IMR-90 (cell line): Measurements from ENCODE around the gene PLOD3. TPM values are rescaled to one million over a fixed set of nuclear protein-coding genes. Genes with fewer than 3 reads are reported as not detected.

Experiments
- ATAC-seq: fragments of 200-7000 bp; cut with Tn5 transposase; 2 replicates; pipeline ENCODE4 v1.9.1; 2020; ENCODE audit warnings: low read depth, mild to moderate bottlenecking, moderate library complexity
- BruUV-seq: library from RNA; stranded (reverse); fragments of 400-500 nt; replicated peaks from 2 replicates; lab custom pipeline; 2021; lab: Mats Ljungman, UMichigan
- CTCF ChIA-PET: fragments of 300-600 bp; formaldehyde crosslinking; extraction: SDS; loops from one replicate; lab custom pipeline; 2021; ENCODE audit warnings: antibody characterized with exemption; lab: Yijun Ruan, JAX
- POLR2A ChIA-PET: fragments of 300-600 bp; sonication (Branson Sonifier 250); formaldehyde crosslinking; loops from one replicate; lab custom pipeline; 2022; ENCODE audit warnings: antibody characterized with exemption; ENCODE audit not compliant: unreplicated experiment; lab: Charles Lee
- DNase-seq: peaks from one replicate; pipeline ENCODE4 v3.0.0; 2013
- H2AFZ ChIP-seq: replicated peaks from 2 replicates; pipeline ENCODE3; 2013; ENCODE audit warnings: low read length, mild to moderate bottlenecking; ENCODE audit not compliant: poor library complexity
- H2AK5ac ChIP-seq: 2 replicates; pipeline ENCODE4 v1.6.1; 2013; ENCODE audit warnings: low read depth, low read length, inconsistent platforms
- H2AK9ac ChIP-seq: replicated peaks from 2 replicates; pipeline ENCODE3; 2013; ENCODE audit warnings: mild to moderate bottlenecking, low read depth, low read length, moderate library complexity; ENCODE audit not compliant: poor library complexity
- H2BK120ac ChIP-seq: 2 replicates; pipeline ENCODE4 v1.6.1; 2013; ENCODE audit warnings: low read depth, low read length, inconsistent platforms
- H2BK15ac ChIP-seq: 3 replicates; pipeline ENCODE4 v1.6.1; 2013; ENCODE audit warnings: low read depth, low read length, inconsistent platforms
- H2BK20ac ChIP-seq: 2 replicates; pipeline ENCODE4 v1.6.1; 2013; ENCODE audit warnings: low read depth, mild to moderate bottlenecking, inconsistent platforms, low read length, moderate library complexity
- H2BK5ac ChIP-seq: 2 replicates; pipeline ENCODE4 v1.6.1; 2013; ENCODE audit warnings: mild to moderate bottlenecking, low read depth, low read length, inconsistent platforms; ENCODE audit not compliant: poor library complexity, severe bottlenecking
- H3K14ac ChIP-seq: replicated peaks from 2 replicates; pipeline ENCODE4 v1.6.1; 2013; ENCODE audit warnings: low read depth, low read length, inconsistent platforms
- H3K18ac ChIP-seq: 2 replicates; pipeline ENCODE4 v1.6.1; 2013; ENCODE audit warnings: low read depth, low read length, control low read depth
- H3K23ac ChIP-seq: 2 replicates; pipeline ENCODE4 v1.6.1; 2013; ENCODE audit warnings: low read depth, low read length, inconsistent platforms
- H3K27ac ChIP-seq: 2 replicates; pipeline ENCODE4 v1.5.1; 2013; ENCODE audit warnings: mild to moderate bottlenecking, control low read depth, low read length; ENCODE audit not compliant: insufficient read depth
- H3K27me3 ChIP-seq: 2 replicates; pipeline ENCODE4 v1.6.1; 2013; ENCODE audit warnings: low read length; ENCODE audit not compliant: control insufficient read depth, insufficient read depth
- H3K36me3 ChIP-seq: 2 replicates; pipeline ENCODE4 v1.6.1; 2013; ENCODE audit warnings: low read length, mixed read lengths; ENCODE audit not compliant: control insufficient read depth, insufficient read depth
- H3K4ac ChIP-seq: 2 replicates; pipeline ENCODE4 v1.6.1; 2013; ENCODE audit warnings: low read depth, low read length, inconsistent platforms
- H3K4me1 ChIP-seq: 2 replicates; pipeline ENCODE4 v1.6.1; 2013; ENCODE audit warnings: low read length, mixed read lengths; ENCODE audit not compliant: control insufficient read depth, insufficient read depth
- H3K4me2 ChIP-seq: 2 replicates; pipeline ENCODE4 v1.6.1; 2013; ENCODE audit warnings: low read depth, mild to moderate bottlenecking, control low read depth, low read length, moderate library complexity
- H3K4me3 ChIP-seq: 2 replicates; pipeline ENCODE4 v1.5.1; 2013; ENCODE audit warnings: low read depth, mild to moderate bottlenecking, control low read depth, low read length, moderate library complexity; ENCODE audit not compliant: insufficient read depth
- H3K56ac ChIP-seq: 2 replicates; pipeline ENCODE4 v1.6.1; 2013; ENCODE audit warnings: low read length, inconsistent platforms; ENCODE audit not compliant: insufficient read depth; ENCODE audit errors: extremely low read depth
- H3K79me1 ChIP-seq, 2 experiments: 2 replicates each; pipeline ENCODE4 v1.6.1; 2013; ENCODE audit warnings: low read length in 2 of 2, inconsistent platforms in 1 of 2, low read depth in 1 of 2
- H3K9ac ChIP-seq: 2 replicates; pipeline ENCODE4 v1.6.1; 2013; ENCODE audit warnings: low read depth, low read length, control low read depth
- H3K9me1 ChIP-seq: 2 replicates; pipeline ENCODE4 v1.6.1; 2013; ENCODE audit warnings: low read length, inconsistent platforms; ENCODE audit not compliant: insufficient read depth
- H3K9me3 ChIP-seq: 2 replicates; pipeline ENCODE4 v1.6.1; 2013; ENCODE audit warnings: low read length; ENCODE audit not compliant: control insufficient read depth, insufficient read depth
- H4K20me1 ChIP-seq: 2 replicates; pipeline ENCODE4 v1.6.1; 2013; ENCODE audit warnings: low read length, inconsistent platforms; ENCODE audit not compliant: insufficient read depth
- H4K5ac ChIP-seq: 2 replicates; pipeline ENCODE4 v1.6.1; 2013; ENCODE audit warnings: mild to moderate bottlenecking, low read depth, low read length, control low read depth
- H4K8ac ChIP-seq, 2 experiments: 2 replicates each; pipeline ENCODE4 v1.6.1; 2013; ENCODE audit warnings: low read depth in 2 of 2, low read length in 2 of 2, control low read depth in 1 of 2, inconsistent platforms in 1 of 2
- H4K91ac ChIP-seq: 2 replicates; pipeline ENCODE4 v1.6.1; 2013; ENCODE audit warnings: low read depth, low read length, inconsistent platforms; ENCODE audit not compliant: insufficient read depth
- CEBPB ChIP-seq: IDR thresholded peaks from 2 replicates; pipeline ENCODE4 v1.6.1; 2012; ENCODE audit warnings: low read depth, low read length, improper control_type of control experiment
- CHD1 ChIP-seq: IDR thresholded peaks from 2 replicates; pipeline ENCODE4 v1.6.1; 2012; ENCODE audit warnings: low read depth, low read length, improper control_type of control experiment
- FOS ChIP-seq: fragments of 150-350 bp; IDR thresholded peaks from 2 replicates; pipeline ENCODE4 v1.6.1; 2016; ENCODE audit warnings: low read depth, low read length
- MAZ ChIP-seq: IDR thresholded peaks from 2 replicates; pipeline ENCODE4 v1.6.1; 2012; ENCODE audit warnings: low read depth, mild to moderate bottlenecking, low read length, improper control_type of control experiment, moderate library complexity, borderline replicate concordance
- RAD21 ChIP-seq: IDR thresholded peaks from 2 replicates; pipeline ENCODE4 v1.6.1; 2012; ENCODE audit warnings: low read length, improper control_type of control experiment
- SMC3 ChIP-seq: fragments of 150-350 bp; IDR thresholded peaks from 2 replicates; pipeline ENCODE4 v1.6.1; 2016; ENCODE audit warnings: low read depth, mild to moderate bottlenecking, antibody characterized with exemption, low read length, moderate library complexity
- WGBS, 2 experiments: methylation state at CpG; one replicate each; pipeline versions ENCODE4 v1.1.5 to v1.1.7; 2013; ENCODE audit warnings: missing lambda C conversion rate in 2 of 2; ENCODE audit not compliant: insufficient read length in 1 of 2; ENCODE audit errors: extremely low coverage in 2 of 2; 5-methylcytosine and 5-hydroxymethylcytosine counted together
- dilution Hi-C: fragments of 300-500 bp; cut with HindIII; formaldehyde crosslinking; loops from one replicate; pipeline ENCODE4 v1.14.3; 2018; ENCODE audit warnings: low sequenced_read_pairs; ENCODE audit not compliant: unreplicated experiment
- in situ Hi-C: fragments of 300-500 bp; cut with MboI; formaldehyde crosslinking; loops from 3 replicates; pipeline ENCODE4 v1.14.3; 2019; ENCODE audit warnings: low sequenced_read_pairs, inconsistent platforms, mixed read lengths
- intact Hi-C: fragments of 100-400 bp; cut with micrococcal nuclease; formaldehyde crosslinking; loops from 2 replicates; pipeline ENCODE4 v1.10.0; 2022
- polyA plus RNA-seq, 3 experiments: library from polyadenylated mRNA; depleted of rRNA; stranded (reverse); fragments of >200 nt; gene quantifications; 2 replicates each; pipeline ENCODE4 v1.2.3, GENCODE V29; 2012; ENCODE audit warnings: low replicate concordance in 1 of 3
- total RNA-seq: library from RNA; depleted of rRNA; stranded (reverse); fragments of >200 nt; gene quantifications from 2 replicates; pipeline ENCODE4 v1.2.3, GENCODE V29; 2012
- TF ChIP-seq, protein P1 (sequence below): conservative IDR thresholded peaks from 2 replicates; pipeline ENCODE4 v1.5.1; 2012; ENCODE audit warnings: mild to moderate bottlenecking, low read depth, low read length, improper control_type of control experiment
- TF ChIP-seq, protein P2 (sequence below): fragments of 150-350 bp; IDR thresholded peaks from 2 replicates; pipeline ENCODE4 v1.6.1; 2017; ENCODE audit warnings: mild to moderate bottlenecking, antibody characterized with exemption, low read length, low read depth

The PLOD3 gene
- total and polyA plus RNA-seq, 2 of the 4 experiments (the other 2 are of a cell fraction), result 21.7 to 159 TPM

- ATAC-seq (no peak), DNase-seq (no peak)
- no peak overlapping the region for H2AK5ac ChIP-seq
- no peak overlapping the region for H4K8ac ChIP-seq
- H3K56ac ChIP-seq, result no peak overlapping the region
- in situ Hi-C loops (no loop called here), intact Hi-C loops (no loop called here), dilution Hi-C loops (no loop called here)
- peaks cover 8% of the 10 kb centered on the region for H3K4me1 ChIP-seq
- peaks cover 4% of the 10 kb centered on the region for H3K9me1 ChIP-seq
- no peak overlapping the region for H2AFZ ChIP-seq
- H4K91ac ChIP-seq, result no peak overlapping the region
- CTCF ChIA-PET, result no interaction called here
- peaks cover 12% of the 10 kb centered on the region for H4K20me1 ChIP-seq
- whole genome bisulfite sequencing, 2 experiments, result 39% methylated on average over 2 of the region's 21 CpGs; no CpG with 5 or more reads in 1 of the 2 experiments
- H3K36me3 ChIP-seq, result peaks cover 20% of the 10 kb centered on the region
- no peak overlapping the region for H3K14ac ChIP-seq
- no peak overlapping the region for H4K5ac ChIP-seq
- H3K79me1 ChIP-seq, result peaks cover 0 to 18% of the 10 kb centered on the region in 2 experiments; a peak in 2 of 4 replicates
- no peak overlapping the region for H3K9ac ChIP-seq
- no peaks in the 10 kb centered on the region for H3K27me3 ChIP-seq
- H3K23ac ChIP-seq, result no peak overlapping the region
- TF ChIP-seq, protein P1, sequence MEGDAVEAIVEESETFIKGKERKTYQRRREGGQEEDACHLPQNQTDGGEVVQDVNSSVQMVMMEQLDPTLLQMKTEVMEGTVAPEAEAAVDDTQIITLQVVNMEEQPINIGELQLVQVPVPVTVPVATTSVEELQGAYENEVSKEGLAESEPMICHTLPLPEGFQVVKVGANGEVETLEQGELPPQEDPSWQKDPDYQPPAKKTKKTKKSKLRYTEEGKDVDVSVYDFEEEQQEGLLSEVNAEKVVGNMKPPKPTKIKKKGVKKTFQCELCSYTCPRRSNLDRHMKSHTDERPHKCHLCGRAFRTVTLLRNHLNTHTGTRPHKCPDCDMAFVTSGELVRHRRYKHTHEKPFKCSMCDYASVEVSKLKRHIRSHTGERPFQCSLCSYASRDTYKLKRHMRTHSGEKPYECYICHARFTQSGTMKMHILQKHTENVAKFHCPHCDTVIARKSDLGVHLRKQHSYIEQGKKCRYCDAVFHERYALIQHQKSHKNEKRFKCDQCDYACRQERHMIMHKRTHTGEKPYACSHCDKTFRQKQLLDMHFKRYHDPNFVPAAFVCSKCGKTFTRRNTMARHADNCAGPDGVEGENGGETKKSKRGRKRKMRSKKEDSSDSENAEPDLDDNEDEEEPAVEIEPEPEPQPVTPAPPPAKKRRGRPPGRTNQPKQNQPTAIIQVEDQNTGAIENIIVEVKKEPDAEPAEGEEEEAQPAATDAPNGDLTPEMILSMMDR, result no peak
- TF ChIP-seq, protein P2, sequence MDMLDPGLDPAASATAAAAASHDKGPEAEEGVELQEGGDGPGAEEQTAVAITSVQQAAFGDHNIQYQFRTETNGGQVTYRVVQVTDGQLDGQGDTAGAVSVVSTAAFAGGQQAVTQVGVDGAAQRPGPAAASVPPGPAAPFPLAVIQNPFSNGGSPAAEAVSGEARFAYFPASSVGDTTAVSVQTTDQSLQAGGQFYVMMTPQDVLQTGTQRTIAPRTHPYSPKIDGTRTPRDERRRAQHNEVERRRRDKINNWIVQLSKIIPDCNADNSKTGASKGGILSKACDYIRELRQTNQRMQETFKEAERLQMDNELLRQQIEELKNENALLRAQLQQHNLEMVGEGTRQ, result no peak
- TF ChIP-seq CHD1 (no peak), RAD21 (no peak), FOS (no peak), MAZ (no peak), SMC3 (no peak), CEBPB (no peak)
- H2BK5ac ChIP-seq, result no peak overlapping the region
- H2AK9ac ChIP-seq, result no peak overlapping the region
- H3K18ac ChIP-seq, result no peak overlapping the region
- no peak overlapping the region for H3K4me2 ChIP-seq
- no peak overlapping the region for H2BK120ac ChIP-seq
- H3K4ac ChIP-seq, result no peak overlapping the region
- no peak overlapping the region for H3K27ac ChIP-seq
- BruUV-seq, result no TSS peak
- H2BK20ac ChIP-seq, result no peak overlapping the region
- no peak overlapping the region for H2BK15ac ChIP-seq
- POLR2A ChIA-PET, result no interaction called here
- H3K9me3 ChIP-seq, result no peaks in the 10 kb centered on the region
- H3K4me3 ChIP-seq, result no peak overlapping the region
Measured at GRCh38 chr7:101233907-101234547, 16.6 kb upstream of the PLOD3 start.
